Suprapubic skin (tissue), 4 donors: ENCODE measurements around the gene HSPA4L. TPM values are rescaled to one million over a fixed set of nuclear protein-coding genes. Genes with fewer than 3 reads are reported as not detected.
A peak's percentile ranks its signal among the peaks of the same experiment; 100 is the strongest.

Experiments
- DNase-seq, 2 donors: peaks; one replicate each; pipeline ENCODE4 v3.0.0-alpha.2; 2019; ENCODE audit warnings: low spot score in 2 of 2
- H3K27ac ChIP-seq: fragments of 200-600 bp; sonication (generic); one replicate; pipeline ENCODE4 v1.5.1; 2019
- H3K27me3 ChIP-seq: fragments of 200-600 bp; sonication (generic); one replicate; pipeline ENCODE4 v1.5.1; 2019
- H3K36me3 ChIP-seq: fragments of 200-600 bp; sonication (generic); one replicate; pipeline ENCODE4 v1.5.1; 2019
- H3K4me1 ChIP-seq: fragments of 200-600 bp; sonication (generic); one replicate; pipeline ENCODE4 v1.5.1; 2019
- H3K4me3 ChIP-seq: fragments of 200-600 bp; sonication (generic); one replicate; pipeline ENCODE4 v1.5.1; 2019; ENCODE audit warnings: mild to moderate bottlenecking
- H3K9me3 ChIP-seq: fragments of 200-600 bp; sonication (generic); one replicate; pipeline ENCODE4 v1.5.1; 2019
- EP300 ChIP-seq: sonication (generic); formaldehyde crosslinking; IDR thresholded peaks from one replicate; pipeline ENCODE4 v1.6.1; 2017; ENCODE audit warnings: antibody characterized with exemption
- POLR2A ChIP-seq, 2 donors: fragments of 450-650 bp; IDR thresholded peaks; one replicate each; pipeline ENCODE4 v1.6.1; 2017; ENCODE audit warnings: antibody characterized with exemption in 2 of 2, mild to moderate bottlenecking in 2 of 2, moderate library complexity in 2 of 2
- POLR2AphosphoS5 ChIP-seq, 3 donors: sonication (generic); formaldehyde crosslinking; IDR thresholded peaks; one replicate each; pipeline ENCODE4 v1.6.1; 2017; ENCODE audit warnings: antibody characterized with exemption in 3 of 3
- WGBS: methylation state at CpG from one replicate; pipeline ENCODE4 v1.1.5; 2018; 5-methylcytosine and 5-hydroxymethylcytosine counted together
- total RNA-seq, 4 donors: library from RNA; depleted of rRNA; stranded (reverse); fragments of >200 nt; gene quantifications; one replicate each; pipeline ENCODE4 v1.1.0, GENCODE V29; 2016
- TF ChIP-seq, protein P1 (sequence below), 2 donors: fragments of 200-600 bp in 1 of 2; fragments of 450-650 bp in 1 of 2; sonication (generic) in 1 of 2; IDR thresholded peaks; one replicate each; pipeline ENCODE4 v1.5.1; 2016 to 2019; ENCODE audit warnings: antibody characterized with exemption in 2 of 2, mild to moderate bottlenecking in 1 of 2, moderate library complexity in 1 of 2

Gene HSPA4L
- total RNA-seq, 4 donors from 2014 or later: 17.8 to 22.2 (median 19.6) TPM

DNA sequence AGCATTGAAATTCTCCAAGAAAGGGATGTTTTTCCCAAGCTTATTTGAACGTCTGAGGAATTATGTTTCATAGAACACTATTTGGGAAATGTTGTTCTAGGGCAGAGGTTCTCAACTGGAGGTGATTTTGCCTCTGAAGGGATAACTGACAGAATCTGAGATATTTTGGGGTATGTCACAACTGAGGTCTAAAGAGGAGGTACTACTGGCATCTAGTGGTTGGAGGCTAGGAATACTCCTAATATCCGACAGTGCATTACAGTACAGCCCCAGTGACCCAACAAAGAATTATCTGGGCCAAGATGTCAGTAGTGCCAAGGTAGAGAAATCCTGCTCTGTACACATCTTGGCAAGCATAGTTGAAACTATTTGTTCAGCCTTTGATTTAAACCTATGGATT, 6.4 kb downstream of the HSPA4L start:
- Histone ChIP-seq H3K4me1 (peaks cover under 1% of the 10 kb centered on the region), H3K27me3 (no peaks in the 10 kb centered on the region), H3K36me3 (no peaks in the 10 kb centered on the region), H3K4me3 (no peak overlapping the region), H3K27ac (no peak overlapping the region), H3K9me3 (no peaks in the 10 kb centered on the region)
- TF ChIP-seq, protein P1, sequence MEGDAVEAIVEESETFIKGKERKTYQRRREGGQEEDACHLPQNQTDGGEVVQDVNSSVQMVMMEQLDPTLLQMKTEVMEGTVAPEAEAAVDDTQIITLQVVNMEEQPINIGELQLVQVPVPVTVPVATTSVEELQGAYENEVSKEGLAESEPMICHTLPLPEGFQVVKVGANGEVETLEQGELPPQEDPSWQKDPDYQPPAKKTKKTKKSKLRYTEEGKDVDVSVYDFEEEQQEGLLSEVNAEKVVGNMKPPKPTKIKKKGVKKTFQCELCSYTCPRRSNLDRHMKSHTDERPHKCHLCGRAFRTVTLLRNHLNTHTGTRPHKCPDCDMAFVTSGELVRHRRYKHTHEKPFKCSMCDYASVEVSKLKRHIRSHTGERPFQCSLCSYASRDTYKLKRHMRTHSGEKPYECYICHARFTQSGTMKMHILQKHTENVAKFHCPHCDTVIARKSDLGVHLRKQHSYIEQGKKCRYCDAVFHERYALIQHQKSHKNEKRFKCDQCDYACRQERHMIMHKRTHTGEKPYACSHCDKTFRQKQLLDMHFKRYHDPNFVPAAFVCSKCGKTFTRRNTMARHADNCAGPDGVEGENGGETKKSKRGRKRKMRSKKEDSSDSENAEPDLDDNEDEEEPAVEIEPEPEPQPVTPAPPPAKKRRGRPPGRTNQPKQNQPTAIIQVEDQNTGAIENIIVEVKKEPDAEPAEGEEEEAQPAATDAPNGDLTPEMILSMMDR (IDR thresholded peaks at IDR 0.05): peak in 1 of 2 donors; percentile 23
- TF ChIP-seq EP300 (no peak), POLR2AphosphoS5 (IDR thresholded peaks at IDR 0.05) (no peak), POLR2A (IDR thresholded peaks at IDR 0.05) (no peak)
- DNase-seq: no peak
- 63% methylated on average over 2 of the region's 2 CpGs for WGBS

DNA sequence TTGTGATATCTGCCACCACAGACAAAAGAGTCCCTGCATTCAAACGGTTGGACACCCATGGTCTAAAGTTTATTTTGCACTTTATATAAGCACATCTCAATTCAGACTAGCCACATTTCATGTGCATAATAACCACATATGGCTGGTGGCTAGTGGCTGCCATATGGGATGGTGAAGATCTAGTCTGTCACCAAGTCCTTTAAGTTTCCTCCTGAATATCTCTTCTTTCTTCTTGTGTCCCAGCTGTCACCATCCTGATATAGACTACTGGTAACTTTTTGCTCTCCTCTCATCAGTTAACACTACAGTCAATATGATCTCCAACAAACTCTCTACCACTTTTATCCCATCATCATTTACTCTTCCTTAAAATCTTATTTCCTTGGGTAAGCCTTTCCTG, 9.3 kb downstream of the HSPA4L start:
- H3K36me3 ChIP-seq: no peaks in the 10 kb centered on the region

DNA sequence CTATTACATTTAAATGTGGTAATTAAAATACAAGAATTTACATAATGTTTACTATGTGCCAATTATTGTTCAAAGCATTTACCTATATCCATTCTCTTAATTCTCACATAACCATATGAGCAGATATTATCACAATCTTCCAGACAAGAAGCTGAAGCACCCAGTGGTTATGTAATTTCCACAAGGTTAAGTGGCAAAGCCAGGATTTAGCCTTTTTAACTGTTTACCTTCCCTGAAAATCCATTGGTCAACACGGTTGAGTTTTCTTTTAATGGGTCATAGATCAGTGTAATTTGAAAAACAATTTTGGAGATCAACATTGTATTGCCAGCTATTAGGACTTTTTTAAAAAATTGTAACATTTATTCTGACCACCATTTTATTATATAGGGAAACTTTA, 11.4 kb downstream of the HSPA4L start:
- WGBS: 77% methylated on average over 1 of the region's 1 CpG
- H3K27ac ChIP-seq: no peak overlapping the region
- H3K4me3 ChIP-seq: no peak overlapping the region
- no peaks in the 10 kb centered on the region for H3K9me3 ChIP-seq
- no peaks in the 10 kb centered on the region for H3K27me3 ChIP-seq
- no peaks in the 10 kb centered on the region for H3K36me3 ChIP-seq
- no peak for TF ChIP-seq POLR2A (IDR thresholded peaks at IDR 0.05)
- TF ChIP-seq, protein P1 (IDR thresholded peaks at IDR 0.05): no peak
- no peak for TF ChIP-seq POLR2AphosphoS5 (IDR thresholded peaks at IDR 0.05)
- no peak for TF ChIP-seq EP300
- no peaks in the 10 kb centered on the region for H3K4me1 ChIP-seq
- DNase-seq: no peak

More for the DNA sequence above, 9.3 kb downstream of the HSPA4L start:
- no peaks in the 10 kb centered on the region for H3K9me3 ChIP-seq
- no peaks in the 10 kb centered on the region for H3K4me1 ChIP-seq
- 64% methylated on average over 1 of the region's 1 CpG for WGBS
- TF ChIP-seq, protein P1 (IDR thresholded peaks at IDR 0.05): no peak
- TF ChIP-seq POLR2AphosphoS5 (IDR thresholded peaks at IDR 0.05): no peak
- TF ChIP-seq EP300: no peak
- H3K27me3 ChIP-seq: no peaks in the 10 kb centered on the region
- DNase-seq: no peak
- H3K4me3 ChIP-seq: no peak overlapping the region
- H3K27ac ChIP-seq: no peak overlapping the region

DNA sequence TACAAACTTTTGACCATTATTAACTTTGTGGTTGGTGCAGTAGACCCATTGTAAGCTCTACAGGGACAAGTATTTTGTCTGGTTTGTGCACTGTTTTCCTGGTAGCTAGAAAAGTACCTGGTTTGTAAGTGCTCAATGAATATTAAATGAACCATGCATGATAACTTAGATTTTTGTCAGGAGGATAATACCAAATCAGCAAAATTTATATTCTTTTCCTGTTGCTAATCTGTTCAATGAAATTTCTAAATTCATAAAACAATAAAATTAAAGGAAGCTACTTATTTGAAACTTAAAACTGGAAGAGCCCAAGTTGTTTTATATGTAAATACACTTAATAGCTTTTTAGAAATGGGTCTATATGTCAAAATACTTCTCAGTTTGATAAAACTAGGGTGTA, 17.6 kb downstream of the HSPA4L start:
- no peaks in the 10 kb centered on the region for H3K4me1 ChIP-seq
- no peaks in the 10 kb centered on the region for H3K9me3 ChIP-seq
- no peak overlapping the region for H3K4me3 ChIP-seq
- TF ChIP-seq, protein P1 (IDR thresholded peaks at IDR 0.05): no peak
- TF ChIP-seq EP300 (no peak), POLR2A (IDR thresholded peaks at IDR 0.05) (no peak), POLR2AphosphoS5 (IDR thresholded peaks at IDR 0.05) (no peak)
- DNase-seq: no peak
- no peak overlapping the region for H3K27ac ChIP-seq
- H3K36me3 ChIP-seq: peaks cover 13% of the 10 kb centered on the region
- no peaks in the 10 kb centered on the region for H3K27me3 ChIP-seq

DNA sequence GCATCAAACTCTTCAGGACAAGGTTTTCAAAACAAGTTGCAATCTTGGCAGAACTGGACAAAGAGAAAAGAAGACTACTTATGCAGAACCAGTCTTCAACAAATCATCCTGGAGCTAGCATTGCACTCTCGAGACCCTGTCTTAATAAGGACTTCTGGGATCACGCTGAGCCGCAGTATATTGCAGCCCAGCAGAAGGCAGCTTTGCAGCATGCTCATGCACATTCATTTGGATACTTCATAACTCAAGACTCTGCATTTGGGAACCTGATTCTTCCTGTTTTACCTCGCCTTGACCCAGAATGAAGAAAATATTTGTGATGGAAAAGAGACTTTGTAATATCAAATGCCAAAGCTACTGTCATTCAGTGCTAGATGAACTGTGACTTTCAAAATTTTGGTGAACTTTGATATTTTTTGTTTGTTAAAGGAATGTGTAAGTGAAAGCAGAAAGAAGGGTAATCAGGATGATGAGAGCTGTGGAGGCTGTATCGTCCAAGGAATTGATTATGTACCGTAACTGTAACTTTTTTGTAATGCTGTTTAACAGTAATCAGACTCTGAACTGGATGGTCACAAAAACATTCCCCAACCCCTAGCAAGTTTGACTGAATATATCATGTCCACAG, 27.2 kb downstream of the HSPA4L start:
- Histone ChIP-seq H3K27me3 (no peaks in the 10 kb centered on the region), H3K36me3 (peaks cover 16% of the 10 kb centered on the region), H3K4me3 (no peak overlapping the region), H3K9me3 (no peaks in the 10 kb centered on the region), H3K4me1 (no peaks in the 10 kb centered on the region), H3K27ac (no peak overlapping the region)
- DNase-seq: no peak
- TF ChIP-seq POLR2AphosphoS5 (IDR thresholded peaks at IDR 0.05): no peak
- TF ChIP-seq POLR2A (IDR thresholded peaks at IDR 0.05): no peak
- TF ChIP-seq, protein P1 (IDR thresholded peaks at IDR 0.05): no peak
- no peak for TF ChIP-seq EP300
- 83% methylated on average over 6 of the region's 6 CpGs for WGBS
